GM18907 (cell line): Measurements from ENCODE around the gene PTPMT1.

Experiments
- ATAC-seq: cut with Tn5 transposase; IDR thresholded peaks from one replicate; pipeline ENCODE4 v1.9.1; 2021; ENCODE audit warnings: mild to moderate bottlenecking, moderate library complexity; ENCODE audit not compliant: unreplicated experiment

Gene PTPMT1

GRCh38 chr11:47577460-47578041 lies 12.2 kb downstream of the PTPMT1 start:
- ATAC-seq, result no peak

- peak; percentile 91 for ATAC-seq
These were observed 13.4 kb downstream of the PTPMT1 start, which contains the start of the genes KBTBD4 and NDUFS3 for GRCh38 chr11:47578524-47579494. KBTBD4 (minus strand) TSS chr11:47578970; CDS start chr11:47578951, 19 bp downstream. NDUFS3 (plus strand) TSS chr11:47579074; CDS start chr11:47579092, 18 bp downstream.

DNA sequence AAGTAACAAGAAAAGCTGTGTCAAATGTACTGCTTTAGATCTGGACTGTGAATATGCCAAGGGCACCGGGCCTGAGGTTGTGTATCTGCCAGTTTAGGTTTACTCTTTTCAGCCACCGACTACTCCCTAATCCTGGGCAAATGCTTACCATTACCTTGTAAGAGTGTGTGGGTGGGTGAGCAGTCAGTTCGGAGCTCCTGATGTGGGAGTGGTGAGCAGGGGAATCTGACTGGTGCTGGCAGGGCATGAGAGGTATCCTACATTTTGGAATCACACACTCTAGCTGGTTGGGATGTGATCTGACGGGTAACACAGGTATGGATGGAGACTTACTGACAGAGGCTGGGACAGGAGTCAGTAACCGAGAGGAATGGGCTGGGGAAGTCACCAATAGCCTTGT lies 18.4 kb downstream of the PTPMT1 start:
- no peak for ATAC-seq

- ATAC-seq, result no peak
These were observed 20.9 kb downstream of the PTPMT1 start, which contains the start of gene FAM180B for GRCh38 chr11:47586098-47586855. FAM180B (plus strand) TSS chr11:47586678; CDS start chr11:47586769, 91 bp downstream.

- ATAC-seq, result no peak
These were observed 21.8 kb downstream of the PTPMT1 start for GRCh38 chr11:47587039-47587716.

GRCh38 chr11:47587723-47588326 lies 22.4 kb downstream of the PTPMT1 start:
- ATAC-seq, result no peak

DNA sequence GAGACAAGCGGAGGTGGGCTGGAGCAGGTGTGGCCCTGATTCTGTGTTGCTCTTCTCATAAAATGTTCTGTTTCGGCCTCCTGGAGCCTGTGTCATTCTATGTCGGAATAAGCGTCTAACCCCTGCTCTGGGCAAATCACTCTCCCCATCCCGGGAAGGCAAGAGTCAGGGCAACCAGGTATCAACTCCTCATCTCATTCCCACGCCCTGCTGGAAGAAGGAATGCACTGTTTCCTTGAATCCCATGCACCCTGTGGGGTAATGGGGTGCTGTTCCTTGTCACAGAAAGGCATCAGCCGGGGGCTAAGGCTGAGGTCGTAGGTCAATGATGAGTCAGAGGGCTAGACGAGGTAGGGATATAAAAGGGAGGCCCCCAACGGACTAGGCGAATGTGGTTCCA lies 23.7 kb downstream of the PTPMT1 start:
- no peak for ATAC-seq

- ATAC-seq, result no peak
These were observed 24.2 kb downstream of the PTPMT1 start for GRCh38 chr11:47589584-47589976.

- no peak for ATAC-seq
These were observed 24.8 kb downstream of the PTPMT1 start for GRCh38 chr11:47589977-47590861.

DNA sequence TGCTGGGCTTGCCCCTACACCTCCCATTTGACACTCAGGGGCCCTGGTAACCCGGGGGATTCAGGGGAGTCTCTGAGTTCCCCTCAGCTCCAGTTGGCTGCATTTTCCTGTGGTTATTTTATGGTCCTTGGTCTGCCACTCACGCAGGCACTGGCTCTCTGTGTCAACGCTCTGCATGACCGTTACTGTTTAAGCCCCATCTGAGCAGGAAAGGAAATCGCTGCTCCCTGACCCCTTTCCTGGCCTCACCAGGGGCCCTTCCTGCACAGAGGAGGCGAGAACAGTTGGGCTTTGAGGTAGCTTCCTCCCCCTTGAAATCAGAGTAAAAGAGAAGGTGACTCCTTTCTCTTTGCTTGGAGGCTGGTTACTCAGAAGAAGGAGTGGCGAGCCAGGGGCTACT lies 26.4 kb downstream of the PTPMT1 start:
- ATAC-seq, result no peak

GRCh38 chr11:47592251-47592650 lies 26.9 kb downstream of the PTPMT1 start:
- ATAC-seq, result no peak

DNA sequence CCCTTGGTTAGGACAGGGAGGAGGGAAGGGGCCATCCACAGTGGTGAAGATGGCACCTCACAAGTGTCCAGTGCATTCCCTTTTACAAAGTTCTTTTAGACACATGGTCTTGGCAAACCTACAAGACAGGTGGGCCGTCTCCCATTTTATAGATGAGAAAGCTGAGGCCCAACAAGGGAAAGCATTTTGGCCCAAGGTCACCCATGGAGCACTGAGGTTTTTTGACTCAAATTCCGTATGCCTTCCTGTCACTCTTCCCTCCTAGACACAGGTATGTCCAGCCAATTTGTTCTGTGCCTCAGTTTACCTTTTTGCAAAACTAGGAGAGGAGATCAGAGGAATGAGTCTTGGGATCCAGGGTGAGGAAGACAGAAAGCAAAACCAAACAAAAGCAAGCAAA lies 27.6 kb downstream of the PTPMT1 start:
- no peak for ATAC-seq

GRCh38 chr11:47593492-47593933 lies 28.1 kb downstream of the PTPMT1 start:
- ATAC-seq, result no peak

DNA sequence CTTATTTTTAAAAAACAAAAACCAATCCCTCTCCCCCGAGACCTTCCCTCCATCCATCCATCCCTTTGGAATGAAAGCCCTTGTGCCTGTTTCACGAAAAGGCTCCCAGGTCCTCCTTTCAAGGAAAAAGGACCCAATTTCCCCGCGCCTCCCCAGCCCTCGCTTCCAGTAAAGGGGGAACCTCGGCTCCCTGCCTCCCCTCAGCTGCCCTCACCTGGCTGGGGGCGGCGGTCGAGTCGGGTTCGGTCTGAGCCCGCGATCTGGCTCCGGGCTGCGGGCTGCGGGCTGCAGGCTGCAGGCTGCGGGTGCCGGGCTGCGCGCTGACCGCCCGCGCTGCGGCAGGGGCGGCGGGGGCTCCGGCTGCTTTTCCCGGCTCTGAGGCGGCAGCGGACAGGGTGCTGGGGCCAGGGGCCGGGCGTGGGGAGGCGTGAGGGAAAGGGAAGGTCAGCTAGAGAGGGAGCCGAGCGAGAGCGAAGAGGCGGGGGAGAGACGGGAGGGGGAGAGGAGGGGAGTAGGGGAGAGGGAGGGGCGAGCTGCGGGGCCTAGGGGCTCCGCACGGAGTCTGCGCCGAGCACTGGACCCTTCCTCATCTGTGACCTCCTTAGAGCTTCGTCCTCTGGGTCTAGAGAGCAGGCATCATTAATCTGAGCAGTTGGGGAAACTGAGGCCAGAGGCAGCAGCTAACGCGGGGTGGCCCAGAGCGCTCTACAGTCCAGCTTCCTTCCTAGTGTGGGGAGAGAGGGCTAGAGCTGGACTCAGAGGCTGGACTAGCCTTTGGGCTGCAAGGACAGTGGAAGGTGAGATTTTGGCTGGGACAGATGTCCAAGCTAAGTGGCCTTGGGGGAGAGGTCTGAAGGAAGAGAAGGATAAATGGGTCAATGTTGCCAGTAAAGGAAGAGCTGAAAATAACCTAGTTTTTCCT lies 28.8 kb downstream of the PTPMT1 start, which contains the start of gene C1QTNF4:
C1QTNF4 (minus strand) TSS at position 478 of the 922 bp plus-strand sequence. CDS start 3,601 bp downstream, outside the sequence.
- no peak for ATAC-seq

GRCh38 chr11:47595029-47595428 lies 29.6 kb downstream of the PTPMT1 start:
- ATAC-seq, result no peak

DNA sequence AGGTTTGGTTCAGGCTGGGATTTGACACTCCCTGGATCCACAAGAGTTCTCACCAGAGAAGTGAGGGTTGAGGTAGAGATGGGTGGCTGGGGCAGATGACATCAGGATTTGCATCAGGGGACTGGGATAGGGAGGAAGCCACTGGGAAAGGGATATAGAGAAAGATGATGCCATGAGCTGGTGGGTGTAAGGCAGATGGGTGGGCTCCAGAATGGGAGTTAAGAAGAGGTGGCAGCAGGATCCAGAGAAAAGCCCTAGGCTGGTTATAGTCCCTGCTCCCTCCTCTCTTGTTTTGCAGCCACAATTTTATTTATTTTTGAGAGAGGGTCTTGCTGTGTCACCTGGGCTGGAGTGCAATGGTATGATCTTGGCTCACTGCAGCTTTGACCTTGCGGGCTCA lies 30.6 kb downstream of the PTPMT1 start:
- no peak for ATAC-seq

DNA sequence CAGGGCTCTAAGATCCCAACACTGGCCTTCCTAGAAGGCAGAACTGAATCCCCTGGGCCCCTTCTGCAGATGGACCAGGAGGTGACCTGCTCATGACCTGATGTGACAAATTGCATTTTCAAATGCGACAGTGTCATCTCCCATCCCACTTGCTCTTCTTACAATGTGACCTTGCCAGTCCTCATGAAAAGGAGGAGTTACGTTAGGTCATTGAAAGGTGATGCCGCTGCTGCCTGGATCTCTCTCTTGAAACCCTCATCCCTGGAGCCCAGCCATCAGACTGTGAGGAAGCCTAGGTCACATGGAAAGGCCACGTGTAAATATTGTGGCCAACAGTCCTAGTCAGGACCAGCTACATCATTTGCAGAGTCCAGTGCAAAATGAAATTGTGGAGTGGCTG lies 34.5 kb downstream of the PTPMT1 start:
- no peak for ATAC-seq

DNA sequence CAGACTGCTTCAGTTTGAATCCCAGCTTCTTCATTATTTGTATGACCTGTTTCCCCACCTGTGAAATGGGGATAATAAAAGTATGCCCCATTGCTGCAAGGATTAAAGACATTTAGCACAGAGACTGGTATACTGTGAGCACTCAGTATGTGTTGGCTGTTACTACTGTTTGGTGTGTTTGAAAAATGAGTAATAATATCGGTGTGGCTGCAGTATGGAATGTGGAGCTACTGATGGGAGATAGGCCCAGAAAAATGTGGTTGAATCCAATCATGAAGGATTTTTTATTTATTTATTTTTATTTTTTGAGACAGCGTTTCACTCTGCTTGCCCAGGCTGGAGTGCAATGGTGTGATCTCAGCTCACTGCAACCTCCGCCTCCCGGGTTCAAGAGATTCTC lies 37.9 kb downstream of the PTPMT1 start:
- ATAC-seq, result no peak
